ENCODE results near the gene PARD3. TPM values are rescaled to one million over a fixed set of nuclear protein-coding genes. Genes with fewer than 3 reads are reported as not detected.

Gene PARD3
- total and polyA plus RNA-seq, 3 donors from 2014 or later = 31.8 to 59.5 (median 49.5) TPM

- WGBS, 2 donors = 91 to 92% methylated on average over 3 of the region's 3 CpGs
- intact Hi-C loops (cut with DNase I; ENCODE audit: low total_unique reads) = no loop called here
- no peak overlapping the region for H3K4me3 ChIP-seq
These were observed 425.3 kb downstream of the PARD3 start for GRCh38 chr10:34389801-34390200.

GRCh38 chr10:34386921-34387320 is 428.2 kb downstream of the PARD3 start:
- H3K4me3 ChIP-seq = no peak overlapping the region
- WGBS, 2 donors = 94% methylated on average over 3 of the region's 3 CpGs
- no peaks in the 10 kb centered on the region for H3K36me3 ChIP-seq (ENCODE audit: low read depth, missing control alignments)
- intact Hi-C loops (cut with DNase I; ENCODE audit: low total_unique reads) = no loop called here
- no peak for TF ChIP-seq POLR2A (IDR thresholded peaks at IDR 0.05)
- H3K27ac ChIP-seq = no peak overlapping the region
- no peaks in the 10 kb centered on the region for H3K4me1 ChIP-seq
- no peak for DNase-seq
- no peaks in the 10 kb centered on the region for H3K9me3 ChIP-seq
- H3K27me3 ChIP-seq = no peaks in the 10 kb centered on the region

More at GRCh38 chr10:34389801-34390200, 425.3 kb downstream of the PARD3 start:
- DNase-seq = no peak
- Histone ChIP-seq H3K9me3 (no peaks in the 10 kb centered on the region), H3K27me3 (no peaks in the 10 kb centered on the region), H3K4me1 (no peaks in the 10 kb centered on the region), H3K27ac (no peak overlapping the region), H3K36me3 (ENCODE audit: low read depth, missing control alignments) (no peaks in the 10 kb centered on the region)
- TF ChIP-seq CTCF (IDR thresholded peaks at IDR 0.05) (no peak), POLR2A (IDR thresholded peaks at IDR 0.05) (no peak)

- Histone ChIP-seq H3K27ac (no peak overlapping the region), H3K4me3 (no peak overlapping the region), H3K36me3 (ENCODE audit: low read depth, missing control alignments) (no peaks in the 10 kb centered on the region), H3K27me3 (no peaks in the 10 kb centered on the region), H3K4me1 (no peaks in the 10 kb centered on the region), H3K9me3 (no peaks in the 10 kb centered on the region)
- 94% methylated on average over 4 of the region's 4 CpGs for WGBS, 2 donors
- DNase-seq = no peak
- intact Hi-C loops (cut with DNase I; ENCODE audit: low total_unique reads) = no loop called here
- TF ChIP-seq CTCF (IDR thresholded peaks at IDR 0.05) (no peak), POLR2A (IDR thresholded peaks at IDR 0.05) (no peak)
These were observed 430.7 kb downstream of the PARD3 start for GRCh38 chr10:34384372-34384771.

- TF ChIP-seq POLR2A (IDR thresholded peaks at IDR 0.05) (no peak), CTCF (IDR thresholded peaks at IDR 0.05) (no peak)
- H3K27me3 ChIP-seq = no peaks in the 10 kb centered on the region
- no peak overlapping the region for H3K27ac ChIP-seq
- no peak for DNase-seq
- H3K4me3 ChIP-seq = no peak overlapping the region
- 91 to 94% methylated on average over 10 of the region's 10 CpGs for WGBS, 2 donors
- no peaks in the 10 kb centered on the region for H3K9me3 ChIP-seq
- no peaks in the 10 kb centered on the region for H3K36me3 ChIP-seq (ENCODE audit: low read depth, missing control alignments)
- no peaks in the 10 kb centered on the region for H3K4me1 ChIP-seq
- intact Hi-C loops (cut with DNase I; ENCODE audit: low total_unique reads) = no loop called here
These were observed 432.5 kb downstream of the PARD3 start for GRCh38 chr10:34382626-34383025.

GRCh38 chr10:34380856-34381255 is 434.2 kb downstream of the PARD3 start:
- Histone ChIP-seq H3K27me3 (no peaks in the 10 kb centered on the region), H3K27ac (no peak overlapping the region), H3K4me1 (no peaks in the 10 kb centered on the region), H3K9me3 (no peaks in the 10 kb centered on the region), H3K4me3 (no peak overlapping the region), H3K36me3 (ENCODE audit: low read depth, missing control alignments) (no peaks in the 10 kb centered on the region)
- 89 to 90% methylated on average over 3 of the region's 3 CpGs for whole genome bisulfite sequencing, 2 donors
- DNase-seq = no peak
- TF ChIP-seq POLR2A (IDR thresholded peaks at IDR 0.05) (no peak), CTCF (IDR thresholded peaks at IDR 0.05) (no peak)
- intact Hi-C loops (cut with DNase I; ENCODE audit: low total_unique reads) = no loop called here
